HEK293T (cell line): Measurements from ENCODE around the gene FBLN2.

ENCODE experiments used
- CTCF ChIA-PET: fragments of 350-600 bp; formaldehyde crosslinking; extraction: SDS; loops from one replicate; lab custom pipeline; 2021; ENCODE audit warnings: antibody characterized with exemption, inconsistent platforms; lab: Yijun Ruan, JAX
- POLR2A ChIA-PET: fragments of 350-600 bp; formaldehyde crosslinking; extraction: SDS; loops from one replicate; lab custom pipeline; 2020; ENCODE audit warnings: antibody characterized with exemption, inconsistent platforms; lab: Yijun Ruan, JAX
- DNase-seq: peaks from one replicate; pipeline ENCODE4 v3.0.0; 2012; ENCODE audit warnings: mixed read lengths; ENCODE audit errors: extremely low spot score
- ARNT ChIP-seq: fragments of 450-650 bp; IDR thresholded peaks from 2 replicates; pipeline ENCODE4 v1.6.1; 2017; ENCODE audit warnings: mild to moderate bottlenecking
- BHLHE40 ChIP-seq: fragments of 450-650 bp; IDR thresholded peaks from 2 replicates; pipeline ENCODE4 v1.6.1; 2016; ENCODE audit warnings: mild to moderate bottlenecking, moderate library complexity, borderline replicate concordance
- CTBP1 ChIP-seq: fragments of 450-650 bp; IDR thresholded peaks from 2 replicates; pipeline ENCODE4 v1.6.1; 2016; ENCODE audit warnings: borderline replicate concordance
- ELF4 ChIP-seq: fragments of 450-650 bp; IDR thresholded peaks from 2 replicates; pipeline ENCODE4 v1.6.1; 2017; ENCODE audit warnings: antibody characterized with exemption
- FOXA1 ChIP-seq: fragments of 450-650 bp; IDR thresholded peaks from 2 replicates; pipeline ENCODE4 v1.6.1; 2016; ENCODE audit warnings: mild to moderate bottlenecking
- FOXK2 ChIP-seq: fragments of 450-650 bp; IDR thresholded peaks from 2 replicates; pipeline ENCODE4 v1.6.1; 2016; ENCODE audit warnings: mild to moderate bottlenecking
- FOXM1 ChIP-seq: fragments of 450-650 bp; IDR thresholded peaks from 2 replicates; pipeline ENCODE4 v1.6.1; 2017; ENCODE audit warnings: mild to moderate bottlenecking, borderline replicate concordance
- HDGF ChIP-seq: fragments of 450-650 bp; IDR thresholded peaks from 2 replicates; pipeline ENCODE4 v1.6.1; 2017; ENCODE audit warnings: antibody characterized with exemption, borderline replicate concordance
- L3MBTL2 ChIP-seq: fragments of 450-650 bp; conservative IDR thresholded peaks from 2 replicates; pipeline ENCODE4 v1.6.1; 2016; ENCODE audit warnings: mild to moderate bottlenecking
- LEF1 ChIP-seq: fragments of 450-650 bp; IDR thresholded peaks from 2 replicates; pipeline ENCODE4 v1.6.1; 2017; ENCODE audit warnings: mild to moderate bottlenecking, borderline replicate concordance
- NFRKB ChIP-seq: fragments of 450-650 bp; IDR thresholded peaks from 2 replicates; pipeline ENCODE4 v1.6.1; 2016; ENCODE audit warnings: mild to moderate bottlenecking, moderate library complexity
- PKNOX1 ChIP-seq: fragments of 450-650 bp; IDR thresholded peaks from 2 replicates; pipeline ENCODE4 v1.6.1; 2016
- SP1 ChIP-seq: fragments of 450-650 bp; IDR thresholded peaks from 2 replicates; pipeline ENCODE4 v1.6.1; 2017
- SUZ12 ChIP-seq: fragments of 450-650 bp; IDR thresholded peaks from 2 replicates; pipeline ENCODE4 v1.6.1; 2016; ENCODE audit warnings: mild to moderate bottlenecking
- TARDBP ChIP-seq: fragments of 450-650 bp; IDR thresholded peaks from 2 replicates; pipeline ENCODE4 v1.6.1; 2016
- ZNF384 ChIP-seq: fragments of 450-650 bp; IDR thresholded peaks from 2 replicates; pipeline ENCODE4 v1.6.1; 2016

Gene FBLN2

GRCh38 chr3:13593615-13594014 lies 44.7 kb downstream of the FBLN2 start:
- CTCF ChIA-PET = no interaction called here
- TF ChIP-seq HDGF = no peak
- POLR2A ChIA-PET = no interaction called here
- no peak for DNase-seq

- ChIA-PET CTCF (no interaction called here), POLR2A (no interaction called here)
- TF ChIP-seq FOXA1 (no peak), PKNOX1 (no peak), FOXK2 (no peak), NFRKB (no peak), ZNF384 (no peak), LEF1 (no peak), FOXM1 (no peak), SUZ12 (no peak), ELF4 (no peak), BHLHE40 (no peak), L3MBTL2 (no peak), SP1 (no peak), CTBP1 (no peak), ARNT (no peak)
- DNase-seq = no peak
Observed at GRCh38 chr3:13594146-13594545, 45.2 kb downstream of the FBLN2 start.

- CTCF ChIA-PET = no interaction called here
- DNase-seq = no peak
- no peak for TF ChIP-seq LEF1
- TF ChIP-seq BHLHE40 = no peak
- TF ChIP-seq ARNT = no peak
- TF ChIP-seq ELF4 = no peak
- no peak for TF ChIP-seq CTBP1
- no peak for TF ChIP-seq FOXK2
- no peak for TF ChIP-seq FOXM1
- no peak for TF ChIP-seq FOXA1
- no peak for TF ChIP-seq NFRKB
- TF ChIP-seq ZNF384 = no peak
- TF ChIP-seq HDGF = no peak
- TF ChIP-seq PKNOX1 = no peak
- no peak for TF ChIP-seq L3MBTL2
- TF ChIP-seq SP1 = no peak
- TF ChIP-seq TARDBP = no peak
- TF ChIP-seq SUZ12 = no peak
- POLR2A ChIA-PET = no interaction called here
Observed at GRCh38 chr3:13594991-13595421, 46.1 kb downstream of the FBLN2 start.

- DNase-seq = no peak
- POLR2A ChIA-PET = no interaction called here
- CTCF ChIA-PET = no interaction called here
- TF ChIP-seq FOXK2 (no peak), HDGF (no peak), PKNOX1 (no peak), TARDBP (no peak), FOXM1 (no peak), SP1 (no peak), FOXA1 (no peak), CTBP1 (no peak), NFRKB (no peak), SUZ12 (no peak), ELF4 (no peak)
Observed at GRCh38 chr3:13595485-13595884, 46.6 kb downstream of the FBLN2 start.

GRCh38 chr3:13596426-13597205 lies 47.7 kb downstream of the FBLN2 start:
- TF ChIP-seq BHLHE40 = no peak
- no peak for TF ChIP-seq FOXM1
- no peak for TF ChIP-seq CTBP1
- no peak for TF ChIP-seq HDGF
- TF ChIP-seq LEF1 = no peak
- no peak for TF ChIP-seq ZNF384
- no peak for TF ChIP-seq ELF4
- no peak for TF ChIP-seq ARNT
- TF ChIP-seq SUZ12 = no peak
- TF ChIP-seq TARDBP = no peak
- TF ChIP-seq SP1 = no peak
- no peak for TF ChIP-seq L3MBTL2
- TF ChIP-seq NFRKB = no peak
- TF ChIP-seq FOXA1 = no peak
- TF ChIP-seq PKNOX1 = no peak
- no peak for TF ChIP-seq FOXK2
- ChIA-PET POLR2A (no interaction called here), CTCF (no interaction called here)
- DNase-seq = no peak
